ENCODE data around the gene PNPLA6. TPM values are rescaled to one million over a fixed set of nuclear protein-coding genes. Genes with fewer than 3 reads are reported as not detected.

PNPLA6 gene
- polyA plus RNA-seq, 1 of the 3 experiments (the other 2 are of a cell fraction): 90.5 TPM

GRCh38 chr19:7597689-7598088, 62.2 kb downstream of the PNPLA6 start:
- TF ChIP-seq CTCF (IDR thresholded peaks at IDR 0.05) (no peak), RXRA (IDR thresholded peaks at IDR 0.05; ENCODE audit: borderline replicate concordance, low read depth) (no peak), GABPA (IDR thresholded peaks at IDR 0.05; ENCODE audit: low read depth) (no peak), POLR2AphosphoS5 (IDR thresholded peaks at IDR 0.05; ENCODE audit: low read depth, low read length) (no peak)
- Histone ChIP-seq H3K36me3 (replicated peaks in 1 of 2; ENCODE audit: control insufficient read depth in 1 of 2, insufficient read depth in 2 of 2, low read length in 1 of 2) (no peaks in the 10 kb centered on the region), H3K79me2 (ENCODE audit: insufficient read depth) (no peaks in the 10 kb centered on the region), H3K4me1 (ENCODE audit: control insufficient read depth in 1 of 2, insufficient read depth in 2 of 2, low read depth in 1 of 2, low read length in 1 of 2) (peaks cover 0 to 8% of the 10 kb centered on the region in 2 experiments; a peak in 1 of 4 replicates), H3K27me3 (ENCODE audit: insufficient read depth) (peaks cover 22% of the 10 kb centered on the region), H4K20me1 (ENCODE audit: insufficient read depth) (no peaks in the 10 kb centered on the region), H3K9me2 (no peaks in the 10 kb centered on the region), H2AFZ (ENCODE audit: low read depth) (no peak overlapping the region), H3K27ac (ENCODE audit: low read depth in 2 of 2, low read length in 1 of 2) (no peak overlapping the region), H3K4me3 (ENCODE audit: low read depth in 2 of 2, low read length in 1 of 2) (no peak overlapping the region), H3F3A (replicated peaks; ENCODE audit: insufficient read depth) (no peaks in the 10 kb centered on the region), H3K9me3 (no peaks in the 10 kb centered on the region), H3K9ac (no peak overlapping the region), H3K4me2 (no peak overlapping the region)
- 89% methylated on average over 9 of the region's 9 CpGs for WGBS (ENCODE audit: low lambda C conversion rate)
- ChIA-PET CTCF (interaction anchor here (1.1 to 2.8 kb wide), 7 partner anchors 10 to 255 kb away, joined by 3 to 12 read pairs (median 3); no protein-coding TSS in a partner anchor), POLR2A (interaction anchor here (2.4 kb wide), 1 partner anchor 8 kb away, joined by 9 read pairs; no protein-coding TSS in a partner anchor)
- no peak for DNase-seq

- H3K9me2 ChIP-seq: no peaks in the 10 kb centered on the region
- H3K4me2 ChIP-seq: no peak overlapping the region
- no peak overlapping the region for H3K27ac ChIP-seq (ENCODE audit: low read depth in 2 of 2, low read length in 1 of 2)
- no peaks in the 10 kb centered on the region for H4K20me1 ChIP-seq (ENCODE audit: insufficient read depth)
- peaks cover 0 to 8% of the 10 kb centered on the region in 2 experiments; a peak in 1 of 4 replicates for H3K4me1 ChIP-seq (ENCODE audit: control insufficient read depth in 1 of 2, insufficient read depth in 2 of 2, low read depth in 1 of 2, low read length in 1 of 2)
- TF ChIP-seq JUND (IDR thresholded peaks at IDR 0.05): no peak
- no peak for TF ChIP-seq GATA2 (CRISPR knock-in tag; IDR thresholded peaks at IDR 0.05)
- POLR2A ChIA-PET: no interaction called here
- no peak overlapping the region for H2AFZ ChIP-seq (ENCODE audit: low read depth)
- H3F3A ChIP-seq (replicated peaks; ENCODE audit: insufficient read depth): no peaks in the 10 kb centered on the region
- DNase-seq: no peak
- peaks cover 22% of the 10 kb centered on the region for H3K27me3 ChIP-seq (ENCODE audit: insufficient read depth)
- no peak overlapping the region for H3K9ac ChIP-seq
- WGBS (ENCODE audit: low lambda C conversion rate): 78% methylated on average over 6 of the region's 6 CpGs
- no peak overlapping the region for H3K4me3 ChIP-seq (ENCODE audit: low read depth in 2 of 2, low read length in 1 of 2)
- H3K36me3 ChIP-seq (replicated peaks in 1 of 2; ENCODE audit: control insufficient read depth in 1 of 2, insufficient read depth in 2 of 2, low read length in 1 of 2): no peaks in the 10 kb centered on the region
- H3K9me3 ChIP-seq: no peaks in the 10 kb centered on the region
- CTCF ChIA-PET: interaction anchor here (1.1 to 2.8 kb wide), 4 partner anchors 9 to 254 kb away, joined by 3 to 12 read pairs (median 4); no protein-coding TSS in a partner anchor
- H3K79me2 ChIP-seq (ENCODE audit: insufficient read depth): no peaks in the 10 kb centered on the region
Measured at GRCh38 chr19:7598180-7598579, 62.7 kb downstream of the PNPLA6 start.

- Histone ChIP-seq H3K4me3 (ENCODE audit: low read depth in 2 of 2, low read length in 1 of 2) (no peak overlapping the region), H3K27ac (ENCODE audit: low read depth in 2 of 2, low read length in 1 of 2) (no peak overlapping the region), H3K9me2 (no peaks in the 10 kb centered on the region), H3K27me3 (ENCODE audit: insufficient read depth) (peaks cover 11% of the 10 kb centered on the region), H3K9me3 (no peaks in the 10 kb centered on the region), H4K20me1 (ENCODE audit: insufficient read depth) (no peaks in the 10 kb centered on the region), H3F3A (replicated peaks; ENCODE audit: insufficient read depth) (no peaks in the 10 kb centered on the region), H3K4me2 (no peak overlapping the region), H3K36me3 (replicated peaks in 1 of 2; ENCODE audit: control insufficient read depth in 1 of 2, insufficient read depth in 2 of 2, low read length in 1 of 2) (no peaks in the 10 kb centered on the region), H3K79me2 (ENCODE audit: insufficient read depth) (no peaks in the 10 kb centered on the region), H2AFZ (ENCODE audit: low read depth) (no peak overlapping the region), H3K4me1 (ENCODE audit: control insufficient read depth in 1 of 2, insufficient read depth in 2 of 2, low read depth in 1 of 2, low read length in 1 of 2) (peaks cover 0 to 16% of the 10 kb centered on the region in 2 experiments; a peak in 1 of 4 replicates), H3K9ac (no peak overlapping the region)
- ChIA-PET CTCF (interaction anchor here (0.7 to 1.2 kb wide), 2 partner anchors 9 to 32 kb away, joined by 3 to 5 read pairs; no protein-coding TSS in a partner anchor), POLR2A (no interaction called here)
- TF ChIP-seq TAF1 (IDR thresholded peaks at IDR 0.05; ENCODE audit: borderline replicate concordance, low read depth, low read length) (no peak), RXRA (IDR thresholded peaks at IDR 0.05; ENCODE audit: borderline replicate concordance, low read depth) (no peak), RCOR1 (IDR thresholded peaks at IDR 0.05; ENCODE audit: low read length) (no peak), RAD21 (IDR thresholded peaks at IDR 0.05; ENCODE audit: low read length) (no peak), GATA2 (CRISPR knock-in tag; IDR thresholded peaks at IDR 0.05) (no peak), NRF1 (IDR thresholded peaks at IDR 0.05; ENCODE audit: low read depth, low read length) (no peak), CTCF (IDR thresholded peaks at IDR 0.05) (no peak), CHD2 (IDR thresholded peaks at IDR 0.05; ENCODE audit: low read length, partially characterized antibody) (no peak), TCF12 (IDR thresholded peaks at IDR 0.05) (no peak), FOXJ3 (CRISPR knock-in tag; IDR thresholded peaks at IDR 0.05) (no peak)
- no peak for DNase-seq
Measured at GRCh38 chr19:7600721-7601120, 65.2 kb downstream of the PNPLA6 start.
